ENCODE data around the gene ADARB1. TPM values are rescaled to one million over a fixed set of nuclear protein-coding genes. Genes with fewer than 3 reads are reported as not detected.

Gene ADARB1
- total RNA-seq, 2 experiments from 2014 or later: 6.6 to 20.5 TPM

- H3K79me2 ChIP-seq (ENCODE audit: insufficient read depth, low read depth, low read length): no peaks in the 10 kb centered on the region
- intact Hi-C loops (cut with micrococcal nuclease; ENCODE audit: unreplicated experiment): no loop called here
- no TSS peak for BruUV-seq (replicated peaks)
- CTCF ChIA-PET (ENCODE audit: unreplicated experiment): no interaction called here
- POLR2A ChIA-PET: no interaction called here
- H3K4me3 ChIP-seq (ENCODE audit: low read depth, low read length, poor library complexity, severe bottlenecking): no peak overlapping the region
- DNase-seq (ENCODE audit: low spot score): peak; percentile 15
- H2AFZ ChIP-seq (ENCODE audit: low read length): no peak overlapping the region
- no peaks in the 10 kb centered on the region for H3K9me2 ChIP-seq (ENCODE audit: insufficient read depth, low read length)
- no peaks in the 10 kb centered on the region for H3K36me3 ChIP-seq (ENCODE audit: insufficient read depth, low read length)
- H3K27ac ChIP-seq (ENCODE audit: low read depth, low read length, poor library complexity, severe bottlenecking): no peak overlapping the region
- TF ChIP-seq CTCF (conservative IDR thresholded peaks at IDR 0.05; ENCODE audit: low read length) (no peak), EZH2phosphoT487 (IDR thresholded peaks at IDR 0.05; ENCODE audit: borderline replicate concordance, low read depth, low read length) (no peak)
- H3K4me1 ChIP-seq (ENCODE audit: insufficient read depth, low read length, poor library complexity, severe bottlenecking): peaks cover 3% of the 10 kb centered on the region
- no peaks in the 10 kb centered on the region for H4K20me1 ChIP-seq (ENCODE audit: insufficient read depth, low read length)
- no peak overlapping the region for H3K4me2 ChIP-seq (ENCODE audit: low read length)
- no peaks in the 10 kb centered on the region for H3K9me3 ChIP-seq (ENCODE audit: low read length)
Observed at GRCh38 chr21:45158491-45159423, 84.4 kb downstream of the ADARB1 start.

- Histone ChIP-seq H3K9me3 (ENCODE audit: low read length) (no peaks in the 10 kb centered on the region), H3K27ac (ENCODE audit: low read depth, low read length, poor library complexity, severe bottlenecking) (no peak overlapping the region), H3K4me2 (ENCODE audit: low read length) (no peak overlapping the region), H3K36me3 (ENCODE audit: insufficient read depth, low read length) (no peaks in the 10 kb centered on the region), H4K20me1 (ENCODE audit: insufficient read depth, low read length) (no peaks in the 10 kb centered on the region), H2AFZ (ENCODE audit: low read length) (no peak overlapping the region), H3K79me2 (ENCODE audit: insufficient read depth, low read depth, low read length) (no peaks in the 10 kb centered on the region), H3K4me3 (ENCODE audit: low read depth, low read length, poor library complexity, severe bottlenecking) (no peak overlapping the region), H3K9me2 (ENCODE audit: insufficient read depth, low read length) (no peaks in the 10 kb centered on the region), H3K4me1 (ENCODE audit: insufficient read depth, low read length, poor library complexity, severe bottlenecking) (no peaks in the 10 kb centered on the region)
- no TSS peak for BruUV-seq (replicated peaks)
- DNase-seq (ENCODE audit: low spot score): no peak
- POLR2A ChIA-PET: no interaction called here
- CTCF ChIA-PET (ENCODE audit: unreplicated experiment): no interaction called here
- intact Hi-C loops (cut with micrococcal nuclease; ENCODE audit: unreplicated experiment): no loop called here
- TF ChIP-seq CTCF (conservative IDR thresholded peaks at IDR 0.05; ENCODE audit: low read length) (no peak), EZH2phosphoT487 (IDR thresholded peaks at IDR 0.05; ENCODE audit: borderline replicate concordance, low read depth, low read length) (no peak)
Observed at GRCh38 chr21:45160198-45160597, 85.8 kb downstream of the ADARB1 start.

All from OCI-LY7 (cell line).